Cardiac septum (tissue), 1 donor: Measurements from ENCODE around the gene AQP12B. TPM values are rescaled to one million over a fixed set of nuclear protein-coding genes. Genes with fewer than 3 reads are reported as not detected.
A peak's percentile ranks its signal among the peaks of the same experiment; 100 is the strongest.

Experiments
- DNase-seq: peaks from one replicate; pipeline ENCODE4 v3.0.0-alpha.2; 2020; ENCODE audit warnings: low spot score
- intact Hi-C: fragments of 100-400 bp; cut with DNase I; formaldehyde crosslinking; loops from one replicate; pipeline ENCODE4 v1.14.0; 2022
- total RNA-seq: library from RNA; stranded (reverse); fragmentation: NEBNext Ultra II Directional; extraction: Animal tissue kit (Norgen Biotek cat#: 25700); gene quantifications from one replicate; pipeline ENCODE4 v1.2.1, GENCODE V29; 2021
- donor health status: DM: no; HTN: no; CAD: no.

The AQP12B gene
- total RNA-seq, 1 donor from 2014 or later = not detected

DNA sequence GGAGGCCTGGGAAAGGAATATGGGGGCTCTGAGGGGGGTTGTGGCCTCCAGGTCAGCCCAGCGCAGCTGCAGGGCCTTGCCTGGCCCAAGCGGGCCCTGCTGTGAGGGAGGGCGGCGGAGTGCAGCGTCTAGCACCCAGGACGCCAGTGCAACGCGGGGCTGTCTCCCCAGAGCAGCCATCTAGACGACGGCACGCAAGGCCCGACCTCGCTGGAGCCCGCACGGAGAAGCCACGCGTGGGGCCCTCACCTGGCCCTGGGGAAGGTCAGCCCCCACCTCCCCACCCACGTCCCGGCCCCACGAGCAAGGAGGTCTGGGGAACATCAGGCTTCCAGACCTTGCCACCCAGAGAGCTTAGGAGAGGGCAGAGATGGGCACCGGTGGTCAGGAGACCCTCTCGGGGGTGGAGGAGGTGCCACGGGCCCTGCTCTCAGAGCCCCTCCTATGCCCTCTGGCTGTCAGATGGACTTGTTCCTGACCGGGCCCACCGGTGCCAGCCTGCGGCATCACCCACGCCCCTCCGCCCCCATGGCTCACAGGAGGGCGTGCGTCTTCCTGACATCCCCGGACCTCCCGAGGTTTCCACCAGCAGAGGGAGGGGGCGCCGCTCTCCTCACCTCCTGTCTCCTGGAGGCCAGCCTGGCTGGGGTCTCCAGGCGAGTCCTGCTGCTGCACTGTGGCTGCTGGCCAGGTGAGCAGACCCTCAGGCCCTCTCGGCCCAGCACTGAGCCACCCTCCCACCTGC lies 40.5 kb downstream of the AQP12B start:
- DNase-seq = no peak
- intact Hi-C loops = no loop called here

DNA sequence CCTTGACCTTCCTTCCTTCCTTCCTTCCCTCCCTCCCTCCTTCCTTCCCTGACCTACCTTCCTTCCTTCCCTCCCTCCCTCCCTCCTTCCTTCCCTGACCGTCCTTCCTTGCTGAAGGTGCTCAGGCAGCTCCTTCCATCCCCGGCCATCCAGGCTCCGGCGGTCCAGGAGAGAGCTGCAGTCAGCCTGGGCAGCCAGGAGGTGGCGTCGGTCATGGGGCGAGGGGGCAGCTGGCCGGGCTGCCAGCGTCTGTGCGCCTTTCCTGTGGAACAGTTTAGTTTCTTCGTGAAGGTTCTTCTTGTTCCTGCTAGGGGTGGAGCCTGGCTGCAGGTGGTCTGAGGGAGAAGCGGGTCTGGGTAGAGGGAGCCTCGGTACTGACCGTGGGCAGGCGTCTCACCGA lies 41.7 kb downstream of the AQP12B start:
- DNase-seq = no peak
- intact Hi-C loops = no loop called here

DNA sequence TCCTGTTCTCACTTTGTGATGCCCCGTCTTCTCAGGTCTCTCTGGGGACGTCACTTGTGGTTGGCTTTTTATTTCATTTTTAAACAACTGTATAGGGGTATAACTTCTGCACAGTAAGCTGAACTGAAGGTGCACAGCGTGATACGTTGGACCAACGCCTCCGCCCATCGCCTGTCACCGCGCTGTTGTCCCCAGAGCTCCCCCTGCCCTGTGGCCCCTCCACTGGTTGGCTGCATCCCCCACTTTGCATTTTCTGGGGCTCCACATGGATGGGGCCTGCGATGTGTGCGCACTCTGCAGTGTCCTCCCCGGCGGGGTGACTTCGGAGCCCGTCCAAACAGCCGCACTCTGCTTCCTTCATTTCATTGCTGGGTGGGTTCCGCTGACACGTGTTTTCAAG lies 43.1 kb downstream of the AQP12B start:
- DNase-seq = no peak
- intact Hi-C loops = no loop called here

DNA sequence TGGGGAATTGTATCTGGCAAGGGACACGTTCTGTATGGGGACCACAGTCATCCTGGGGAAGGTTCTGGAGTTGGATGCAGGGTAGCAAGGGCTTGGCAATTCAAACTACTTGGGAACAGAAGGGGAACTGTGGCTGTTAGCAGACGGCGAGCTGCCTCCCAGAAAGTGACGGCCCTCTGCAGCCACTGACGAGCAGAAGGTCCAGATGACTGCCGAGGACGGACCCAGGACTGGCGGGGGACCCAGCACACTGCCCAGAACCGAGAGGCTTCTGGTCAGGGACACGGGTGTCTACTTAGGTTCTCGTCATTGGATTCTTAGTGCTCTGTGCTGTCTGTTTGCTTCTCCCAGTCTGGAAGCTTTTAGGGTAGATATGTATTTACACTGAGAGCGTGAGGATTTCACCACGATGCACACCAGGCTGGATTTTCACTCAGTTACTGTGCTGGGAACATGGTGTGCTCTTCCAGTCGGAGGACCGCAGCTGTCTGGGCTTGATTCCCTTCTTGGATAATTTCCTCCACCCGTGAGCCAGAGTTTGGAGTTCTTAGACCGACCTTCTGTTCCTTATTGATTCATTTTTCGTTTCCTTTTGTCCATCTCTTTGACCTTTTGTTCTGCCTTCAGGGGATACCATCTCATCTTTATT lies 44.0 kb downstream of the AQP12B start:
- peak; percentile 26 for DNase-seq
- intact Hi-C loops = no loop called here

DNA sequence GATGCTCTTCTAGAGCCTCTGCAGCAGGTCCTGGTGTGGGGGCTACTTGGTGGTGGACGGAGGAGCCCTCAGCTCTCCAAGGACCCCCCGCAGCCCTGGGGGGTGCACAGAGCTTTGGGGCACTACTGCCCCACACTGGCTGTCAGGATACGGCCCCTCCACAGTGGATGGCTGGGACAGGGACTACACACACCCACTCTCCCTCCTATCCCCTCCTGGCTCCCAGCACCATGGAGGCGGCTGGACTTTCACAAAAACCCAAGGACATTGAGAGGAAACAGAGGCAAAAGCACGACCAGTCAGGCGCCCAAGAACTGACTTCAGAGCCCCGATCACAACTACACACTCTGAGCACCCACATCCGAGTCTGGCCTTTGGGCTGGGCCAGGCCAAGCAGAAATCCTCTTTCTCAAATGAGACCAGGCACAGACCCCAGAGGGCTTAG lies 44.8 kb downstream of the AQP12B start:
- DNase-seq = no peak
- intact Hi-C loops = no loop called here

DNA sequence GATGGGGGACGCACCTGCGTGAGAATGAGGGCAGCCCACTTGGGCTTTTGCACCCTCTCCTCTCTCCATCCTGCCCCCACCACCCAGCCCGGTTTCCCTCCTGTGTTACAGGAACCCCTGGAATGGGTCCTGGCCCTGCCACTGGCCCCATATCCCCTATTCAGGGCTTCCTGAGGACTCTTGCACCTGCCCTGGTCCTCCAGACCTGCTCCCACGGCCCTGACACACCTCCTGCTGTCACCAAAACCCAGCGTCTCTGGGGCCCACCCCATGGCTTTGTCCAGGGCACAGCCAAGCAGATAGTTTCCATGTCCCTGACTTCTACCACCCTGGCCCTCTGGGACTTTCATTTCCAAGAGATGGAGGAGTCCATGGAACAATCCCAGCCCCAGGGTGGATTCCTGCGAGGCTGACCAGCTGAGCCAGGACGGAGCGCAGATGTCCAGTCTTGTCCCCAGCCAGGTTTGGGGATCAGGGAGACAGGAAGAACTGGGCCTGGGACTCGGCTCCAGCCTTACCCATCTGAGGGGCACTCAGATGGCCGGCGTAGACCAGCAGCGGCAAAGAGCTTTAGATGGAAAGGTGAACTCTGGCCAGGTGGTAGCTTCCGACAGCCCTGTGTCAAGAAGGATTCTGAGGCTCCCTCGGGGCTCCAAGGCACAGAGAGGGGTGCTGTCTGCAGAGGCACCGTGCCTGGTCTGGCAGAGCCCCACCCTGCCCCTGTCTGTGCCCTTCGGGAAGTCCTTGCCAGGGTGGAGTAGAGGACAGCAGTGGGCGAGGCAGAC lies 45.4 kb downstream of the AQP12B start:
- intact Hi-C loops = no loop called here
- peak; percentile 50 for DNase-seq

DNA sequence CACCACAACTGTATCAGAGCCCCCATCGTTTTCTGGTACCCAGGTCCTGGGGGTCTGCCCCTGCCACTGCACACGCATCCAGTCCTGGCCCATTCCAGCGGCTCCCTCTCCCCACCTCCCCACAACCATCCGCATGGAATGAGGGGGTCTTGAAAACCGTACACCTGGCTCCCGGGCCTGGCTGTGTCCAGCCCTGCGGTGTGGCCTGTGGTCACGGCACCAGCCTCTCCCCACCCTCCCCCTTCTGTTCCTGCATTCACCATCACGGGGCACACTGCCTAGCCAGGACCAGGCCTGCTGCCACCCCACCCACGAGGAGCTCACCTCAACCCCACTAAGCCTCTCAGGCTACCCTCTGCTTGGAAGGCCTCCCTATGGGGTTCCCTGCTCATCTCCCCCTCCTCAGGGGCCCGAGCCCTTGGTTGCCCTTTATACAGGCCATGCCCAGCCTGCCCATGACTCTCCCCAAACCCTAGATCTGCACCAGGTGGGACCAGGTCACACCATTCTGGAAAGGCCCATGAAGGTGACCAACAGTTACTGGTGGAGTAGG lies 46.0 kb downstream of the AQP12B start:
- DNase-seq = peak; percentile 47
- intact Hi-C loops = no loop called here

DNA sequence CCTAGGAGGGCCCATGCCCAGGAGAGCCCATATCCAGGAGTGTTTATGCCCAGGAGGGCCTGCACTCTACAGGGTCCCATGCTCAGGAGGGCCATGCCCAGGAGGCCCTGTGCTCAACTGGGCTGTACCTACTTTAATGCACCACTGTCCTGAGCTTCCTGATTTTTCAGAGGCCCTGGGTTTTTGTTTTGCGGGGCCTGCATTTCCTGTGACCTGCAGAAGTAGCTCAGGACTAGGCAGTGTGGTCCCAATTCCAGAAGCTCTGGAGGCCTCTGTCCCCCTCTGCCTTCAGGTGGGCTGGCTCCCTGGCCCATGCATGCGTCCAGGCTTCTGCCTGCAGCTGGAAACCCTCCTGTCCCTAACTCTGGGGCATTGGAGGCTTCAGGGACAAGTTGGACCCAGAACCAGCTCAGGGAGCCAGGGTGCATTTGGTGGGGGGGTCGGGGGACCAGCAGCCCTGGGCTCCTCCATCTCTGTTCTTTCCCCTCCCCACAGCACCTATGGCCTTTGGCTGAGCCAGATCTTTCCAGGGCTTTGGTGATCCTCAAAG lies 46.6 kb downstream of the AQP12B start:
- intact Hi-C loops = no loop called here
- peak; percentile 49 for DNase-seq

DNA sequence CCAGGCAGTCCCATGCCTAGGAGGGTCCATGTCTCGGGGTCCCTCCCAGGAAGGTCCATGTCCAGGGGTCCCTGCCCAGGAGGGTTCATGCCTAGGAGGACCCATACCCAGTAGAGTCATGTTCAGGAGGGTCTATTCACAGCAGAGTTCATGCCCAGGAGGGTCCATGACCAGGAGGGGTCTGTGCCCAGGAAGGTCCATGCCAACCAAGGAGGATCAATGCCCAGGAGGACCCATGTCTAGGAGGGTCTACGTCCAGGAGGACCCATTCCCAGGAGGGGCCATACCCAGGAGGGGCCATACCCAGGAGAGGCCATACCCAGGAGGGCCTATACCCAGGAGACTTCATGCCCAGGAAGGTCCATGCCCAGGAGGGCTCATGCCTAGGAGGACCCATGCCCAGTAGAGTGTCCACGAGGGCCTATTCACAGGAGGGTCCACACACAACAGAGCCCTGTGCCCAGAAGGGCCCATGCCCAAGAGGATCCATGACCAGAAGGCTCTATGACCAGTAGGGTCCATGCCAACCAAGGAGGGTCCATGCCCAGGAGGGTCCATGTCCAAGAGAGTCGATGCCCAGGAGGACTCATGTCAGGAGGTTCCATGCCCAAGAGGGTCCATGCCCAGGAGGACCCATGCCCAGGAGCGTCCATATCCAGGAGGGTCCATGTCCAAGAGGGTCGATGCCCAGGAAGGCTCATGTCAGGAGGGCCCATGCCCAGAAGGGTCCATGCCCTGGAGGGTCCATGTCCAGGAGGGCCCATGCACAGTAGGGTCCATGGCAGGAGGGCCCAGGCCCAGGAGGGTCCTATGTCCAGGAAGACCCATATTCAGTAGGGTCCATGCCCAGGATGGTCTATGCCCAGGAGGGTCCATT lies 47.3 kb downstream of the AQP12B start:
- peak; percentile 51 for DNase-seq
- intact Hi-C loops = no loop called here

DNA sequence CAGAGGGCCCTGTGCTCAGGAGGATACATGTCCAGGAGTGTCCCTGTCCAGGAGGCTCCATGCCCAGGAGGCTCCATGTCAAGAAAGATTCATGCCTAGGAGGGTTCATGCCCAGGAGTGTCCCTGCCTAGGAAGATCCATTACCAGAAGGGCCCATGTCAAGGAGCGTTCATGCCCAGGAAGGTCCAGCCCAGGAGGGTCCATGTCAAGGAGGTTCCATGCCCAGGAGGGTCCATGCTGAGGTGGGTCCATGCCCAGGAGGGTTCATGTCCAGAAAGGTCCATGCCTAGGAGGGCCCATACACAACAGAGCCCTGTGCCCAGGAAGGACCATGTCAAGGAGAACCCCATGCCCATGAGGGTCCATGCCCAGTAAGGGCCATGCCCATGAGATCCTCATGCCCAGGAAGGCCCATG lies 50.4 kb downstream of the AQP12B start:
- intact Hi-C loops = no loop called here
- DNase-seq = peak; percentile 56

DNA sequence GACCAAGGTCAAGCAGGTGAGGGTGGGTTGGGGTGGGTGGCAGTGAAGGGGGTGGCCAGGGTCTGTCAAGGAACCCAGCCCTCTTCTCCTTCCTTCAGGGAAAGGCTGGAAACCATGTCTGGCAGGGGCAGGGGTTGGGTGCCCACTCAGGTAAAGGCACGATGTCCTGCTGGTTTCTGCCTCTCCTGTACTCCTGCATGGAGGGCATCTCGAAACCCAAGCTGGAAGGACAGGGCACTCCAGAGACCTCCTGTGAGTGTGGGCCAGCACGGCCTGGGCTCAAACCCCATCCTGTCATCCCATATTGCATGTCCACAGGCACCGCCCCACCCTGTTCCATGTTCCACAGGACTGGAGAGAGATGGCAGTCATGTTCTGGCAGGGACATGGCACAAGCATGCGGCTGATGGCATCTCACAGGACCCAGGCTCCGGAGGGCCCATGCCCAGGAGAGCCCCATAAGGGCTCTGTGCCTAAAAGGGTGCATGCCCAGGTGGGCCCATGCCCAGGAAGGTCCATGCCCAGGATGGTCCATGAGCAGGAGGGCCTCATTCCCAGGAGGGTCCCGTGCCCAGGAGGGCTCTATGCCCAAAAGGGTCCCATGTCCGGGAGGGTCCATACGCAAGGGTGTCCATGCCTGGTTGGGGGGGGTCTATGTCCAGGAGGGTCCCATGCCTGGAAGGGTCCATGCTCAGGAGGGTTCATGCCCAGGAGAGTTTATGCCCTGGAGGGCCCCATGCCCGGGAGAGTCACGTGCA lies 51.0 kb downstream of the AQP12B start:
- peak; percentile 57 for DNase-seq
- intact Hi-C loops = no loop called here

DNA sequence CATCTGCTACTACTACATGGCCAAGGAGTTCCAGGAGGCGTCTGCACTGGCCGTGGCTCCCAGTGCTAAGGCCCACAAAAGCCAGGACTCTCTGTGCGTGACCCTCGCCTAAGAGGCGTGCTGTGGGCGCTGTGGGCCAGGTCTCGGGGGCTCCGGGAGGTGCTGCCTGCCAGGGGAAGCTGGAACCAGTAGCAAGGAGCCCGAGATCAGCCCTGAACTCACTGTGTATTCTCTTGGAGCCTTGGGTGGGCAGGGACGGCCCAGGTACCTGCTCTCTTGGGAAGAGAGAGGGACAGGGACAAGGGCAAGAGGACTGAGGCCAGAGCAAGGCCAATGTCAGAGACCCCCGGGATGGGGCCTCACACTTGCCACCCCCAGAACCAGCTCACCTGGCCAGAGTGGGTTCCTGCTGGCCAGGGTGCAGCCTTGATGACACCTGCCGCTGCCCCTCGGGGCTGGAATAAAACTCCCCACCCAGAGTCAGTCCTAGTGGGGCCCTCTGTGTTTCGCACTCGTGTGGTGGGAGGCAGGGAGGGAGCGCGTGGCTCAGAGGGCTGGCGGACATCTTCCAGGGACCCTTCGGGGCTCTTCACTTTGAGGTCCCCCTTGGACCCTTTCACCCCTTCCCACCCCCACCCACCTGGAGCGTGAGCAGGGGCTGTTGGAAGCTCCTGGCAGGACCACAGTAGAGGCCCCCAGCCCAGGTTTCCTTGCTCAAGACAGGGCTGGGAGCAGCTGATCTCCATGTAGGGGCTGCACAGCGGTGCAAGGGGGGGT lies 51.7 kb downstream of the AQP12B start:
- peak; percentile 38 for DNase-seq
- intact Hi-C loops = no loop called here

DNA sequence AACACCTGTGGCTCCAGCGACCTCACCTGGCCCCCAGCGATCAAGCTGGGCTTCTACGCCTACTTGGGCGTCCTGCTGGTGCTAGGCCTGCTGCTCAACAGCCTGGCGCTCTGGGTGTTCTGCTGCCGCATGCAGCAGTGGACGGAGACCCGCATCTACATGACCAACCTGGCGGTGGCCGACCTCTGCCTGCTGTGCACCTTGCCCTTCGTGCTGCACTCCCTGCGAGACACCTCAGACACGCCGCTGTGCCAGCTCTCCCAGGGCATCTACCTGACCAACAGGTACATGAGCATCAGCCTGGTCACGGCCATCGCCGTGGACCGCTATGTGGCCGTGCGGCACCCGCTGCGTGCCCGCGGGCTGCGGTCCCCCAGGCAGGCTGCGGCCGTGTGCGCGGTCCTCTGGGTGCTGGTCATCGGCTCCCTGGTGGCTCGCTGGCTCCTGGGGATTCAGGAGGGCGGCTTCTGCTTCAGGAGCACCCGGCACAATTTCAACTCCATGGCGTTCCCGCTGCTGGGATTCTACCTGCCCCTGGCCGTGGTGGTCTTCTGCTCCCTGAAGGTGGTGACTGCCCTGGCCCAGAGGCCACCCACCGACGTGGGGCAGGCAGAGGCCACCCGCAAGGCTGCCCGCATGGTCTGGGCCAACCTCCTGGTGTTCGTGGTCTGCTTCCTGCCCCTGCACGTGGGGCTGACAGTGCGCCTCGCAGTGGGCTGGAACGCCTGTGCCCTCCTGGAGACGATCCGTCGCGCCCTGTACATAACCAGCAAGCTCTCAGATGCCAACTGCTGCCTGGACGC lies 52.5 kb downstream of the AQP12B start:
- DNase-seq = peak; percentile 71
- intact Hi-C loops = no loop called here

DNA sequence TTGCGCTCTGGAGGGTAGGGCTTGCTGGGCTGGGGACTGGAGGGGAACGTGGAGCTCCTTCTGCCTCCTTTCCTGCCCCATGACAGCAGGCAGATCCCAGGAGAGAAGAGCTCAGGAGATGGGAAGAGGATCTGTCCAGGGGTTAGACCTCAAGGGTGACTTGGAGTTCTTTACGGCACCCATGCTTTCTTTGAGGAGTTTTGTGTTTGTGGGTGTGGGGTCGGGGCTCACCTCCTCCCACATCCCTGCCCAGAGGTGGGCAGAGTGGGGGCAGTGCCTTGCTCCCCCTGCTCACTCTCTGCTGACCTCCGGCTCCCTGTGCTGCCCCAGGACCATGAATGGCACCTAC lies 53.1 kb downstream of the AQP12B start:
- intact Hi-C loops = no loop called here
- DNase-seq = peak; percentile 24

DNA sequence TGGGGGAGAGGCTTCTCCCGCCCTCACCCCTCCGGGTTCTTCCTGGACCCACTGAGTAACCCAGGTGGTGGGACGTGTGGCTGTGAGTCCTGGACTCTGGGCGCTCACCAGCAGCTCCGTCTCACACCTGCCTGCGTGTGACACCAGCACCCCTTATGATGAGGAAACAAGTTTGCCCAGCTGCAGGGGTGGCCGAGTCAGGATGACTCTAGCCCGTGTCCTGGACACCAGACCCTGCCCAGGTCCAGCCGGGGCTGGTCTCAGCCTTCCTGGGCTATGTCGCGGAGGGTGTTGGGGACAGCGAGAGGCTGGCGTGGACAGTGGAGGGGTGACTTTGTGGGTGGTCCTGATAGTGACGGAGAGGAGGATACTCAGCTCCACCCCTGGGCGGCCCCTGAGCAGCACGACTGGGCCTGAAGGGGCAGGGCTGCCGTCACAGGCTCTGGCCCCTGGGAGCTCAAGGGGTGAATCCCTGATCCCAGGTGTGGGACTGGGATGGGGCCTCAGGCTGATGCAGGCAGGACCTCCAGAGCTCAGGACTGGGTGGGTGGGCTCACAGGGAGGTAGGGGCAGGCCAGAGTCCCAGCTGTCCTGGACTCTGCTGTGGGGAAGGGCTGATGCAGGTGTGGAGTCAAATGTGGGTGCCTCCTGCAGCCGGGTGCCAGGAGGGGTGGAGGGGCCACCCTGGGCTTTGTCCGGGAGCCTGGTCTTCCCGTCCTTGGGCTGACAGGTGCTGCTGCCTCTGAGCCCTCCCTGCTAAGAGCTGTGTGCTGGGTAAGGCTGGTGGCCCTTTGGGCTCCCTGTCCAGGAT lies 53.7 kb downstream of the AQP12B start:
- peak; percentile 66 for DNase-seq
- intact Hi-C loops = no loop called here

DNA sequence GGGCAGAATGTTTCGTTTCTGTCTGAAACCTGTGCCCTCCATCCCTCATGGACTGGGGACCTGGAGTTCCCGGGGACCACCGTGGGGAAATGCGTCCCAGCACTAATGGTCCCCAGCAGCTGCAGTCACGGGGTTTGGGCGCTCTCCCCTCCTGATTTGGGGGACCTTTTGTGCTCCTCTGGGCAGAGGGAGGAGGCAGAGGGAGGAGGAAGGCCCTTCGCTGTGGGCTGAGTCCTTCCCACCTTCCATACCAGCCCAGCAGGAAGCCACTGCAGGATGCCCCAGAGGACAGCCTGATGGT lies 54.2 kb downstream of the AQP12B start:
- intact Hi-C loops = no loop called here
- no peak for DNase-seq
